GM12873 (cell line): ENCODE data around the gene POLR1B.

Experiments
- TF ChIP-seq, protein P1 (sequence below): IDR thresholded peaks from 2 replicates; pipeline ENCODE4 v1.5.1; 2012; ENCODE audit warnings: low read depth, mild to moderate bottlenecking, moderate library complexity, low read length, control low read depth; ENCODE audit not compliant: insufficient read depth; ENCODE audit errors: missing control alignments

POLR1B gene

GRCh38 chr2:112600634-112601033 is 58.4 kb downstream of the POLR1B start:
- TF ChIP-seq, protein P1, sequence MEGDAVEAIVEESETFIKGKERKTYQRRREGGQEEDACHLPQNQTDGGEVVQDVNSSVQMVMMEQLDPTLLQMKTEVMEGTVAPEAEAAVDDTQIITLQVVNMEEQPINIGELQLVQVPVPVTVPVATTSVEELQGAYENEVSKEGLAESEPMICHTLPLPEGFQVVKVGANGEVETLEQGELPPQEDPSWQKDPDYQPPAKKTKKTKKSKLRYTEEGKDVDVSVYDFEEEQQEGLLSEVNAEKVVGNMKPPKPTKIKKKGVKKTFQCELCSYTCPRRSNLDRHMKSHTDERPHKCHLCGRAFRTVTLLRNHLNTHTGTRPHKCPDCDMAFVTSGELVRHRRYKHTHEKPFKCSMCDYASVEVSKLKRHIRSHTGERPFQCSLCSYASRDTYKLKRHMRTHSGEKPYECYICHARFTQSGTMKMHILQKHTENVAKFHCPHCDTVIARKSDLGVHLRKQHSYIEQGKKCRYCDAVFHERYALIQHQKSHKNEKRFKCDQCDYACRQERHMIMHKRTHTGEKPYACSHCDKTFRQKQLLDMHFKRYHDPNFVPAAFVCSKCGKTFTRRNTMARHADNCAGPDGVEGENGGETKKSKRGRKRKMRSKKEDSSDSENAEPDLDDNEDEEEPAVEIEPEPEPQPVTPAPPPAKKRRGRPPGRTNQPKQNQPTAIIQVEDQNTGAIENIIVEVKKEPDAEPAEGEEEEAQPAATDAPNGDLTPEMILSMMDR: no peak

- TF ChIP-seq, protein P1: no peak
Measured at GRCh38 chr2:112601754-112602153, 59.5 kb downstream of the POLR1B start.

DNA sequence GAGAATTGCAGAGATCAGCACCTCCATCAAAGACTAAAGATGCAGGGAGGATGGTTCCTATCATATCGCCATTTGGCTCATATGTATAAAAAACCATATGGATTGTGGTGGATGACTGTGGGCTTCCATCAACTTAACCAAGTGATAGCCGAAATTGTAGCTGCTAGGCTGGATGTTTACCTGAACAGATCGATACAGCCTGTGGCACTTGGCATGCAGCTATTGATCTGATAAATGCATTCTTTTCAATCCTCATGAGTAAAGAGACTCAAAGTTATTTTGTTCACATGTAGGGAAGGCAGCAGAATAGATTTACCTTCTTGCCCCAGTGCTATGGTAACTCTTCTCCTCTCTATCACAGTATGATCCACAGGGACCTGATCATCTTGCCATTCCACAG is 60.7 kb downstream of the POLR1B start:
- TF ChIP-seq, protein P1: no peak

- TF ChIP-seq, protein P1: no peak
Measured at GRCh38 chr2:112603731-112604130, 61.5 kb downstream of the POLR1B start.

GRCh38 chr2:112604952-112605351 is 62.7 kb downstream of the POLR1B start:
- TF ChIP-seq, protein P1: no peak

- TF ChIP-seq, protein P1: no peak
Measured at GRCh38 chr2:112605926-112606325, 63.7 kb downstream of the POLR1B start.

GRCh38 chr2:112606547-112606946 is 64.3 kb downstream of the POLR1B start:
- TF ChIP-seq, protein P1: no peak
